Prostate gland (tissue), 2 donors: ENCODE data around the gene DMRT2.

Experiments used
- POLR2AphosphoS5 ChIP-seq: sonication (generic); formaldehyde crosslinking; IDR thresholded peaks from one replicate; pipeline ENCODE4 v1.6.1; 2017; ENCODE audit warnings: antibody characterized with exemption
- TF ChIP-seq, protein P1 (sequence below), 4 experiments: fragments of 200-600 bp in 2 of 4; fragments of 450-650 bp in 2 of 4; sonication (generic) in 2 of 4; IDR thresholded peaks; 1 replicate in 3 of 4; 2 replicates in 1 of 4; pipeline ENCODE4 v1.5.1; 2016 to 2019; ENCODE audit warnings: antibody characterized with exemption in 4 of 4, mild to moderate bottlenecking in 2 of 4, moderate library complexity in 2 of 4

DNA sequence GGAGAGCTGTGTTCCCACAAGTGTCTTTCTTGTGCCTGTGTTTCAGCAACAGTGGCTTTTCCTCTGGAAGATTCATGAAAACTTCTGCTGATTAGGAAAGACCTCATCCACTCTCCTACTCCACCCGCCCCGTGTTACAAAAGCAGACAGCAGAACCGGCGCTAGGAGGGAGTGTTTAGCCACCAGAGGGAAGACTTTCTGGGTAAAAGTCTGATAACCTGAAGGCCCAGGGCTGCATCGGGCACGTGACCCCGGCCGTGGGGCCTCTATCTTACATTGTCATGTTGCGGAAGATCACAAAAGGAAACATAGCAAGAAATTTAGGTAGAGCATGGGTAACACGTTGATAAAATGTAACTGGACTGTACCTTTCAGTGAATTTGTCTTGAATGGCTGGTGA, 32.0 kb upstream of the DMRT2 start:
- no peak for TF ChIP-seq POLR2AphosphoS5
- TF ChIP-seq, protein P1, sequence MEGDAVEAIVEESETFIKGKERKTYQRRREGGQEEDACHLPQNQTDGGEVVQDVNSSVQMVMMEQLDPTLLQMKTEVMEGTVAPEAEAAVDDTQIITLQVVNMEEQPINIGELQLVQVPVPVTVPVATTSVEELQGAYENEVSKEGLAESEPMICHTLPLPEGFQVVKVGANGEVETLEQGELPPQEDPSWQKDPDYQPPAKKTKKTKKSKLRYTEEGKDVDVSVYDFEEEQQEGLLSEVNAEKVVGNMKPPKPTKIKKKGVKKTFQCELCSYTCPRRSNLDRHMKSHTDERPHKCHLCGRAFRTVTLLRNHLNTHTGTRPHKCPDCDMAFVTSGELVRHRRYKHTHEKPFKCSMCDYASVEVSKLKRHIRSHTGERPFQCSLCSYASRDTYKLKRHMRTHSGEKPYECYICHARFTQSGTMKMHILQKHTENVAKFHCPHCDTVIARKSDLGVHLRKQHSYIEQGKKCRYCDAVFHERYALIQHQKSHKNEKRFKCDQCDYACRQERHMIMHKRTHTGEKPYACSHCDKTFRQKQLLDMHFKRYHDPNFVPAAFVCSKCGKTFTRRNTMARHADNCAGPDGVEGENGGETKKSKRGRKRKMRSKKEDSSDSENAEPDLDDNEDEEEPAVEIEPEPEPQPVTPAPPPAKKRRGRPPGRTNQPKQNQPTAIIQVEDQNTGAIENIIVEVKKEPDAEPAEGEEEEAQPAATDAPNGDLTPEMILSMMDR (IDR thresholded peaks at IDR 0.05), result no peak
